Activated CD4-positive, CD25-positive, alpha-beta regulatory T cell treated with anti-CD3 and anti-CD28 coated beads, Interleukin-2, amount 50 U/mL, for 24 hours (primary cell): Measurements from ENCODE around the gene LOC101059915.
"Not testable (repeated sequence)": the region's sequence is repeated elsewhere in the genome, so short reads cannot be mapped to it uniquely, and the experiment has no call there.

Source experiments
- ATAC-seq, 2 donors: fragments of 150-1000 bp; cut with Tn5 transposase; one replicate each; pipeline ENCODE4 v1.10.0; 2021; ENCODE audit warnings: mild to moderate bottlenecking in 1 of 2, moderate library complexity in 1 of 2

The LOC101059915 gene

GRCh38 chrX:71676068-71676795, 8.9 kb downstream of the LOC101059915 start:
- not testable (repeated sequence) for ATAC-seq

GRCh38 chrX:71677195-71677594, 9.8 kb downstream of the LOC101059915 start:
- not testable (repeated sequence) for ATAC-seq

- no peak for ATAC-seq
Measured at GRCh38 chrX:71679575-71680207, 12.3 kb downstream of the LOC101059915 start.

- peak; percentile 44 to 77 for ATAC-seq
Measured at GRCh38 chrX:71696641-71697465, 29.5 kb downstream of the LOC101059915 start.

- not testable (repeated sequence) for ATAC-seq
Measured at GRCh38 chrX:71697466-71698298, 30.3 kb downstream of the LOC101059915 start.

GRCh38 chrX:71698299-71699022, 31.1 kb downstream of the LOC101059915 start:
- ATAC-seq = peak; percentile 17 to 48

GRCh38 chrX:71699023-71699344, 31.6 kb downstream of the LOC101059915 start:
- ATAC-seq = not testable (repeated sequence)

GRCh38 chrX:71702853-71703252, 35.5 kb downstream of the LOC101059915 start:
- peak; percentile 30 to 46 for ATAC-seq

GRCh38 chrX:71714064-71714463, 46.7 kb downstream of the LOC101059915 start:
- not testable (repeated sequence) for ATAC-seq

GRCh38 chrX:71715551-71715950, 48.2 kb downstream of the LOC101059915 start:
- ATAC-seq = not testable (repeated sequence)

- ATAC-seq = not testable (repeated sequence)
Measured at GRCh38 chrX:71716323-71716722, 49.0 kb downstream of the LOC101059915 start.

GRCh38 chrX:71718185-71718584, 50.8 kb downstream of the LOC101059915 start, which contains the start of gene CXorf49:
TSS of gene CXorf49 (minus strand) at chrX:71718285. CDS start at chrX:71718151, 134 bp downstream.
- ATAC-seq = not testable (repeated sequence)

- not testable (repeated sequence) for ATAC-seq
Measured at GRCh38 chrX:71719195-71719594, 51.8 kb downstream of the LOC101059915 start.

- ATAC-seq = not testable (repeated sequence)
Measured at GRCh38 chrX:71720289-71720886, 53.0 kb downstream of the LOC101059915 start.
